HG02938 (cell line): ENCODE results near the gene JPH2.
"Not testable (repeated sequence)": the region's sequence is repeated elsewhere in the genome, so short reads cannot be mapped to it uniquely, and the experiment has no call there.

Experiments
- ATAC-seq: cut with Tn5 transposase; IDR thresholded peaks from one replicate; pipeline ENCODE4 v1.9.1; 2021; ENCODE audit warnings: mild to moderate bottlenecking, moderate library complexity; ENCODE audit not compliant: unreplicated experiment

Gene JPH2

DNA sequence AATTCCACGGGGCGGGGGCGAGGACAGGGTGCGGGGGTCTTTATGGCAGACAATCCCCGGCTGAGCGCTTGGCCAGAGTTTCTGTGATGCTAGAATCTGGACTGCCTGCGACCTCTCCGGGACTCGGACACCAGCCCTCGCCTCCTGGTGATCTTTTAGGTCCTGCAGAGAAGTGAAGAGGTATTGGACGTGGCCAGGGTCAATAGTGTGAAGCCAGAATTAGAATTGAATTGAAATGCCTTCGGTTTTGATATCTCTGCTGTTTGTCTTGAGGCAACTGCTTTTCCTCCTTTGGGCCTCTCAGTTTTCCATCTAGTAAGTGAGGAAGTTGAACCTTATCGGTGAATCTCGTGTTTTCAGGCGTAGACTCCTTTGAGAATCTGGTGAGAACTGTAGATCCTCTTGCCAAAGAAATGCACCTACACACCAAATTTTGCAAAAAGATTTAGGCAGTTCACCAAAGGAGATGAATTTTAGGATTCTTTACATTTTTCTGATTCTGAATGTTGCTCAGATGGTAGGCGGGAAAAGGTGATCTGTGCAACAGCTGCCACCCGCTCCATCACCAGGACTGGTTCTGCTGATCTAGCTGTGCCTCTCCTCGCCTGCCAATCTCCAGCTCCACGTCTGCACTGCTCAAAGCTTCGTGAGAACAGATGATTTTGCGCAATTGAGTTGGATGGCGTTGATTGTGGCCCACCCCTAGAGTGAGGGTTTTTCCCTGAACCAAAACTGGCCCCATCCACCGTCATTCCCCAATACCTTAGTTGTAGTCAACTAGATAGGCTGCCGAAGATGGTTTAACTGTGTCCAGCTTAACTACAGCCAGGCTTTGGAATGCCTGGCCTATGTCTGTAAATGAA lies 24.4 kb upstream of the JPH2 start:
- peak; percentile 13 for ATAC-seq

GRCh38 chr20:44210406-44211176 lies 23.6 kb upstream of the JPH2 start, which contains the start of gene OSER1:
Gene OSER1, minus strand, starts transcription at chr20:44210771. Its CDS starts 3,814 bp downstream, at chr20:44206957.
- peak; percentile 76 for ATAC-seq

DNA sequence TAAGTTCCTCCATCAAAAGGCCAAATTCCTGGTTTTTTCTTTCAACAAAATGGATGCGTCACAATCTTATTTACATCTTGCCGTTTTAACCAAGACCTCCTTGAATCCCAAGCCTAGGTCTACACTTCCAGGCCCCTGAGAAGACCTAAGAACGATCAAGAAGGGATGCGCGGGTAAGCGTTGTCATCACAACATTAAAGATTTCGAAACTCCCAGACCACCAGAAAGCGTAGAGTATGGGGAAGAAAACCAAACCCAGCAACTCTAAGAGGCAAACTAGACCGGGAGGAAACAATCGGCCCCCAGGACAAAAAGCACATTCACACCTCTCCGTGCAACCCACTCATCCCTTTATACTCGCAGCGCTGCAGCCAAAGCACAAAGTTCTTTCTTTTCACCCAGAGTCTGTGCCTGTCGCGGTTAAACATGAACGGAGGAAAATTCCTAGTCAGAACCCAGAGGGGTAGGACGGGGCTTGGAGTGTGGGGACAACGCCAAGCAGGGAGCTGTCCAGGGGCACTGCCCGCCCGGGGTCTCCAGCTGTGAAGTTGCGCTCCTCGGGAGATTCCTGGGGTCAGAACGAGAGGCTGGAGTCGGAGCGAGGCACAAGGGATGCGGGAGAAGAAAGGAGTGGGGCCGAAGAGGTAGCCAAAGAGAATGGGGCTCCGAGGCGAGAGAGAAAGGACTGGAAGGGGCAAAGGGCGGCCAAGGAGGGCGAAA lies 22.9 kb upstream of the JPH2 start:
- ATAC-seq = no peak

- no peak for ATAC-seq
Measured at GRCh38 chr20:44208770-44209169, 21.8 kb upstream of the JPH2 start.

DNA sequence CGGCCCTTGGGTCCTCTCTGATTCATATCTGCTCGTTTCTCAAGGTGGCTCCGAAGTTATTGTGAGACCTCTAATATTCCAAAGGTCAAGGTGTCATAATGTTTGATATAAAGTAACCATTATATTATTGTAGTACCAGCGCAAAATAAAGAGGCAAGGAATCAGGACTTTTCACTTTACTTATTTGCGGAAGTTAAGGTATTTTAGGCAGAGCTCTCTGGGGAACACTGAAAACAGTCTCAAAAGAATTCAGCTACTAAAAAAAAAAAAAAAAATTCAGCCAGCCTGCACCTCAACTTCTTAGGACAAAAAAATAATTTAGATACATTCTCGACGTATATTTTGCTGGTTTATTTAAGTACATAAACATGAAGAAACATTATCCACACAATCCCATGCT lies 21.2 kb upstream of the JPH2 start:
- no peak for ATAC-seq

- ATAC-seq = no peak
Measured at GRCh38 chr20:44207126-44207723, 20.2 kb upstream of the JPH2 start.

DNA sequence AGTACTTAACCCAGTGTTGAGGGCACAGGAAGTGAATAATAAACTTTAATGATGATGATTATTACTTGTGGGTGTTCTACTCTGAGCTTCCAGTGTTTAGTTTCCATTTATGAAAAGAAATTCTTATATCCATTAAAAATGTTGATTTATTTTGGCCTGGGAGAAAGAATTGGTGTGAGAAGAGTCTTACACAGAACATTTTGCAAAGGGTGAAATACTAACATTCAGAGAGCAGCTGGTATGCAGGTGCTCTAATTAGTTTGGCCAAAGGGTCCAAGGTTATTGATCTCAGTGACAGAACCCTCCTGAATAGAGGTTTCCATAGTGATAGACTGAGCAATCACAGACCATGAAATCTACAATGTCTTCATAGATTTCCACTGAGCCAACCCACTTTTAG lies 19.1 kb upstream of the JPH2 start:
- no peak for ATAC-seq

DNA sequence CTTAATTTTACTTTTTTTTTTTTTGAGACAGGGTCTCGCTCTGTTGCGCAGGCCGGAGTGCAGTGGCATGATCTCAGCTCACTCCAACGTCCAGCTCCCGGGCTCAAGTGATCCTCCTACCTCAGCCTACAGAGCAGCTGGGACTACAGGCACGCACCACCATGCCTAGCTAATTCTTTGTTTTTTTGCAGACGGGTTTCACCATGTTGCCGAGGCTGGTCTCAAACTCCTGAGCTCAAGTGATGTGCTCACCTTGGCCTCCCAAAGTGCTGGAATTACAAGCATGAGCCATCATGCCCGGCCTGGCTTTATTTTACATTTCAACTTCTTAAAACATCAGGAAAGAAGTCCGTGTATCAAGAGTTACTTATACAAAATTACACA lies 17.8 kb upstream of the JPH2 start:
- ATAC-seq = no peak

GRCh38 chr20:44204156-44204831 lies 17.3 kb upstream of the JPH2 start:
- ATAC-seq = no peak

GRCh38 chr20:44203161-44203560 lies 16.2 kb upstream of the JPH2 start:
- no peak for ATAC-seq

DNA sequence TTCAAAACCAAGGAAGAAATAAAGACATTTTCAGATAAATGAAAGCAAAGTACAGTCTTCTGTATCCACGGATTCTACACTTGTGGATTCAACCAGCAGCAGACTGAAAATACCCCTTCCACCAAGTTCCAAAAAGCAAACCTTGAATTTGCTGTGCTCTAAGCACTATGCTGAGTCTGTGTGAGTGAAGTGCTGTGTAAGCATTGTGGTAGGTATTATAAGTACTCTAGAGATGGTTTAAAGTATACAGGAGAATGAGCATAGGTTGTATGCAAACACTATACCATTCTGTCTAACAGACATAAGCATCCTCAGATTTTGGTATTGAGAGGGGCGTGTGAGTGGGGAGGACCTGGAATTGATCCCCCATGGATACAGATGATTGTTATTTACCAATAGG lies 14.0 kb upstream of the JPH2 start:
- no peak for ATAC-seq

DNA sequence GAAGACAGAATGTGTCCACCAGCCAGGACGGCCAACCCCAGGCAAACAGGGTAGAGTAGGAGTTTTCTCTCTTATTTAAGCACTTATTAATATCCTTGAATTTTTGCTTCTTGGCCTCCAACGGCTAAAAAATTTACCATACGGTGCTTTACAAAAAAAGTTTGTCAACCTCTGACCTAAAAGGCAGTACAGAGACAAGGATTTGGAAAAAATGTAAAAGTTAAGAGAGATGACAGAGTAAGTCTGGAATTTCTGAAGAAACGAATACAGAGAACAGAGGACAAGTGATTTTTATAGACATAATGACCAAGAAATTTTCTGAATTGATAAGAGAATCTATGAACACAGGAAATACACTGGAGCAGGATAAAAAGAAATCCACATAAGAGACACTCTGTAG lies 13.4 kb upstream of the JPH2 start:
- no peak for ATAC-seq

GRCh38 chr20:44199877-44200276 lies 12.9 kb upstream of the JPH2 start:
- ATAC-seq = no peak

DNA sequence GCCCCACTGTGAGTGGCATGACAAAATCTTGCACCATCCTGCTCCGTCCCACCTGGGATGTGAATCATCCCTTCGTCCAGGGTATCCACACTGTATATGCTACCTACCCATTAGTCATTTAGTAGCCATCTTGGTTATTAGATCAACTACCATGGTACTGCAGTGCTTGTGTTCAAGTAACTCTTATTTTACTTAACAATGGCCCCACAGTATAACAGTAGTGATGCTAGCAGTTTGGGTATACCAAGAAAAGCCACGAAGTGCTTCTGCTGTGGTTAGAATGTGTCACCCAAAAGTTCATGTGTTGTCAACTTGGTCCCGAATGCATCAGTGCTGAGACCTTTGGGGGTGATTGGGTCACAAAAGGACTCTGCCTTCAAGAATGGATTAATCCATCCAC lies 11.9 kb upstream of the JPH2 start:
- no peak for ATAC-seq

GRCh38 chr20:44196271-44196670 lies 9.3 kb upstream of the JPH2 start:
- ATAC-seq = no peak

GRCh38 chr20:44195605-44196004 lies 8.6 kb upstream of the JPH2 start:
- ATAC-seq = no peak

GRCh38 chr20:44193801-44194200 lies 6.8 kb upstream of the JPH2 start:
- ATAC-seq = no peak

GRCh38 chr20:44191640-44192039 lies 4.7 kb upstream of the JPH2 start:
- not testable (repeated sequence) for ATAC-seq

GRCh38 chr20:44190197-44190852 lies 3.3 kb upstream of the JPH2 start:
- not testable (repeated sequence) for ATAC-seq

DNA sequence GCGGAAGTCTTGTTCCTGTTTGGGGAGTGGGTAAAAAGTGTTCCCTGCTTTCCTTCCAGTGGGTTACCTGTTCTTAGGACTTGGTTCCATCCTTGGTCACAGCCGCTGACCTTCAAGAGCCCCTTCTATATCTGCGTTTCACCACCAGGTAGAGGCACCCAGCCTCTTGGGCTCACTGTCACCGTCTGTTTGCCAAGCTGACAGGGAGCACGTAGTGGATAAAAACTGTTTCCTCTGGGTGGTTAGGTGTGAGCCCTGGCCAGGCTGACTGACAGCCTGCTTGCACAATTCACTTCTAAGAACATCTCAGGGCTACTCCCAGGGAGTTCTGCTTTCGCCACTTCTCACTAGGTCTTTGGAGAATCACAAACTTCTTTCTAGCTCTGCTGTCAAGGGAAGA lies 1.8 kb upstream of the JPH2 start:
- ATAC-seq = no peak
